SH-SY5Y (cell line): ENCODE data around the gene PATJ.

ENCODE experiments used
- GATA2 ChIP-seq: IDR thresholded peaks from 2 replicates; pipeline ENCODE4 v1.6.1; 2011; ENCODE audit warnings: mild to moderate bottlenecking, low read depth, low read length
- GATA3 ChIP-seq: IDR thresholded peaks from 2 replicates; pipeline ENCODE4 v1.6.1; 2011; ENCODE audit warnings: low read depth, mild to moderate bottlenecking, low read length, moderate library complexity

Gene PATJ

GRCh38 chr1:61936839-61937238 is 194.6 kb downstream of the PATJ start:
- TF ChIP-seq GATA2 (no peak), GATA3 (no peak)

GRCh38 chr1:61941794-61942193 is 199.5 kb downstream of the PATJ start:
- TF ChIP-seq GATA3 (no peak), GATA2 (no peak)

GRCh38 chr1:61942856-61943255 is 200.6 kb downstream of the PATJ start:
- TF ChIP-seq GATA3 (no peak), GATA2 (no peak)

- TF ChIP-seq GATA2 (no peak), GATA3 (no peak)
Observed at GRCh38 chr1:61950418-61950817, 208.1 kb downstream of the PATJ start.

- TF ChIP-seq GATA2: no peak
- TF ChIP-seq GATA3: no peak
Observed at GRCh38 chr1:61951731-61952580, 209.7 kb downstream of the PATJ start.

GRCh38 chr1:61952675-61953074 is 210.4 kb downstream of the PATJ start:
- no peak for TF ChIP-seq GATA2
- no peak for TF ChIP-seq GATA3

- TF ChIP-seq GATA2: no peak
- TF ChIP-seq GATA3: no peak
Observed at GRCh38 chr1:61953076-61953789, 211.0 kb downstream of the PATJ start.

- TF ChIP-seq GATA3 (no peak), GATA2 (no peak)
Observed at GRCh38 chr1:61953790-61954150, 211.5 kb downstream of the PATJ start.

- no peak for TF ChIP-seq GATA2
Observed at GRCh38 chr1:61955261-61955660, 213.0 kb downstream of the PATJ start.

GRCh38 chr1:61956016-61956645 is 213.9 kb downstream of the PATJ start:
- no peak for TF ChIP-seq GATA2
- TF ChIP-seq GATA3: no peak

GRCh38 chr1:61956784-61957183 is 214.5 kb downstream of the PATJ start:
- TF ChIP-seq GATA2: no peak
- no peak for TF ChIP-seq GATA3

GRCh38 chr1:61961009-61961408 is 218.7 kb downstream of the PATJ start:
- TF ChIP-seq GATA3: no peak

- TF ChIP-seq GATA2: no peak
- TF ChIP-seq GATA3: no peak
Observed at GRCh38 chr1:61962631-61963030, 220.4 kb downstream of the PATJ start.

GRCh38 chr1:61967750-61968149 is 225.5 kb downstream of the PATJ start:
- TF ChIP-seq GATA3 (no peak), GATA2 (peak; percentile 19; the same call in 1 of the 2 replicates)

- TF ChIP-seq GATA2 (no peak), GATA3 (no peak)
Observed at GRCh38 chr1:61968869-61969268, 226.6 kb downstream of the PATJ start.
